HFFc6 (cell line): ENCODE results near the gene CCDC174. TPM values are rescaled to one million over a fixed set of nuclear protein-coding genes. Genes with fewer than 3 reads are reported as not detected.
A peak's percentile ranks its signal among the peaks of the same experiment; 100 is the strongest.

Source experiments
- DNase-seq: peaks from one replicate; pipeline ENCODE4 v3.0.0-alpha.2; 2018
- H3K27ac Mint-ChIP-seq: 2 replicates; pipeline ENCODE4 v1.8.0; 2020; ENCODE audit warnings: mild to moderate bottlenecking, mixed read lengths
- H3K27me3 Mint-ChIP-seq: 2 replicates; pipeline ENCODE4 v1.8.0; 2021; ENCODE audit warnings: mild to moderate bottlenecking, moderate library complexity, mixed read lengths; ENCODE audit not compliant: insufficient read depth
- H3K36me3 Mint-ChIP-seq: 2 replicates; pipeline ENCODE4 v1.8.0; 2021; ENCODE audit warnings: low read depth, mixed read lengths
- H3K4me1 Mint-ChIP-seq: 2 replicates; pipeline ENCODE4 v1.8.0; 2020; ENCODE audit warnings: low read depth, mixed read lengths
- H3K4me3 Mint-ChIP-seq: 2 replicates; pipeline ENCODE4 v1.8.0; 2020; ENCODE audit warnings: mild to moderate bottlenecking, moderate library complexity, mixed read lengths
- H3K9me3 Mint-ChIP-seq: 2 replicates; pipeline ENCODE4 v1.8.0; 2020; ENCODE audit warnings: mild to moderate bottlenecking, mixed read lengths
- CTCF ChIP-seq: fragments of 200-600 bp; sonication (generic); IDR thresholded peaks from 2 replicates; pipeline ENCODE4 v1.5.0; 2021; ENCODE audit warnings: antibody characterized with exemption, mild to moderate bottlenecking
- long read RNA-seq: library from polyadenylated mRNA; unstranded; transcript quantifications from one replicate; pipeline ENCODE4 v2.0.0, GENCODE V29; 2019
- total RNA-seq, 6 experiments: library from RNA; stranded (reverse); fragmentation: NEBNext Ultra II Directional; extraction: Animal tissue kit (Norgen Biotek cat#: 25700); gene quantifications; 2 replicates in 1 of 6; 3 replicates in 5 of 6; pipeline ENCODE4 v1.2.3, GENCODE V29; 2021

Gene CCDC174
- total RNA-seq, result 10 to 100 TPM in 5 of 6 experiments, 1 to 10 TPM in 1; 8.7 to 13.4 (median 10.5) TPM
- long read RNA-seq, partial matches to known transcripts, result 8 of 11 reads
- long read RNA-seq, other reads (novel, unspliced or antisense), result 3 of 11 reads

- TF ChIP-seq CTCF, result peak; percentile 6
- DNase-seq, result peak; percentile 99
- Mint-ChIP-seq H3K9me3 (no peaks in the 10 kb centered on the region), H3K36me3 (peaks cover 20% of the 10 kb centered on the region), H3K27me3 (peaks cover 6% of the 10 kb centered on the region; the same call in 1 of the 2 replicates), H3K27ac (peak within 1 kb of the TSS; percentile 98), H3K4me1 (peaks cover 31% of the 10 kb centered on the region), H3K4me3 (peak within 1 kb of the TSS; percentile 97)
Measured at GRCh38 chr3:14651440-14652251, at the start of gene CCDC174. CCDC174 (plus strand) TSS chr3:14651762; CDS start chr3:14651837, 75 bp downstream.

GRCh38 chr3:14602006-14602803 is 49.4 kb upstream of the CCDC174 start:
- Mint-ChIP-seq H3K4me1 (peaks cover 10% of the 10 kb centered on the region; the same call in 1 of the 2 replicates), H3K27ac (no peak overlapping the region), H3K4me3 (no peak overlapping the region), H3K9me3 (no peaks in the 10 kb centered on the region), H3K27me3 (peaks cover 45% of the 10 kb centered on the region), H3K36me3 (peaks cover 5% of the 10 kb centered on the region; the same call in 1 of the 2 replicates)
- no peak for DNase-seq
- peak; percentile 42 for TF ChIP-seq CTCF

GRCh38 chr3:14602804-14603644 is 48.5 kb upstream of the CCDC174 start:
- Mint-ChIP-seq H3K36me3 (peaks cover 5% of the 10 kb centered on the region; the same call in 1 of the 2 replicates), H3K27ac (no peak overlapping the region), H3K4me1 (peaks cover 10% of the 10 kb centered on the region; the same call in 1 of the 2 replicates), H3K9me3 (no peaks in the 10 kb centered on the region), H3K4me3 (no peak overlapping the region), H3K27me3 (peaks cover 51% of the 10 kb centered on the region)
- no peak for TF ChIP-seq CTCF
- no peak for DNase-seq

- H3K27me3 Mint-ChIP-seq, result peaks cover 52% of the 10 kb centered on the region
- H3K36me3 Mint-ChIP-seq, result peaks cover 5% of the 10 kb centered on the region; the same call in 1 of the 2 replicates
- H3K4me1 Mint-ChIP-seq, result peaks cover 10% of the 10 kb centered on the region; the same call in 1 of the 2 replicates
- H3K27ac Mint-ChIP-seq, result no peak overlapping the region
- H3K9me3 Mint-ChIP-seq, result no peaks in the 10 kb centered on the region
- TF ChIP-seq CTCF, result no peak
- DNase-seq, result no peak
- H3K4me3 Mint-ChIP-seq, result no peak overlapping the region
Measured at GRCh38 chr3:14605067-14605466, 46.5 kb upstream of the CCDC174 start.

GRCh38 chr3:14605744-14606143 is 45.8 kb upstream of the CCDC174 start:
- Mint-ChIP-seq H3K36me3 (peaks cover 5% of the 10 kb centered on the region; the same call in 1 of the 2 replicates), H3K9me3 (no peaks in the 10 kb centered on the region), H3K4me1 (peaks cover 10% of the 10 kb centered on the region; the same call in 1 of the 2 replicates), H3K27me3 (peaks cover 48% of the 10 kb centered on the region), H3K27ac (no peak overlapping the region), H3K4me3 (no peak overlapping the region)
- DNase-seq, result no peak
- no peak for TF ChIP-seq CTCF
